HG03097 (cell line): ENCODE measurements around the gene CFAP74.

Source experiments
- ATAC-seq: cut with Tn5 transposase; IDR thresholded peaks from one replicate; pipeline ENCODE4 v1.9.1; 2021; ENCODE audit not compliant: unreplicated experiment, low FRiP score

CFAP74 gene

DNA sequence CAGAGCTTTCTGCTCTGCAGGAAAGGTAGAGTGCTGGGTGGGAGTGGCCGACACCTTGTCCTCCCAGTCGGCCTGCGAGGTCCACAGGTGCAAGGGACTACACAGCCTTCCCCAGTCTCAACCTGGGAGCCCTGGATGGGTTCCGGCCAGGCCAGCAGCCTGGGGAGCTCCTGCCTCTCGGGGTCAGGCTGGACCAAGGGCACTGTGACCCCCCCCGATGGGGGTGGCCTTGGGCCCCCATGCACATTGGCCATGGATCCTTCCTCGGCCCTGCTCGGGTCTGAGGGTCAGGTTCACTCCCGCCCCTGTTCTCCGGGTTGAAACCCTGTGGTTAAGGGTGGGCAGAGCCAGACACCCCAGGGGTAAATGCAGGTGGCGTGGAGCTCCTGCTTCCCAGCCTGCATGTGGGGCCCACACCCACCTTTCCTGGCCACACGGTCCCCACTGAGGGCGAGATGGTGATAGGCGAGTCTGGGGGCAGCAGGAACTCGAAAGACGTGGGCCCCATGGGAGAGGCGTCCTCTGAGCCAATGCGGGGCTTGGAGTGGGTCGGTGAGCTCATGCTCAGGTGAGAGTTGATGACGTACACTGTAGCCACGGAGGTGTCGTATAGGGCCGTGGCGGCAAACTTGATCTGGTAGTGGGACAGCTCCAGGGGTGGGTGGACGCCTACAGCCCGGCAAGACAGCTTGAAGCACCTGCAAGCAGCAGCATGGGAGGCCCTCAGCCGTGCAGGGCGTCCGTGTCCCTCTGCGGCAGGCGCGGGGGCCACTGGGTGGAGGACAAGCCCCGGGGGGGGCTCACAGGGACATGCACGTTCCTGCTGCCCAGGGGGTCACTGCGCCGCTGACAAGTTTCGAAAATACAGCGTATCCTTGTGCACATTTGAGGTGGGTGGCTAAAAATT lies 73.7 kb downstream of the CFAP74 start:
- no peak for ATAC-seq

DNA sequence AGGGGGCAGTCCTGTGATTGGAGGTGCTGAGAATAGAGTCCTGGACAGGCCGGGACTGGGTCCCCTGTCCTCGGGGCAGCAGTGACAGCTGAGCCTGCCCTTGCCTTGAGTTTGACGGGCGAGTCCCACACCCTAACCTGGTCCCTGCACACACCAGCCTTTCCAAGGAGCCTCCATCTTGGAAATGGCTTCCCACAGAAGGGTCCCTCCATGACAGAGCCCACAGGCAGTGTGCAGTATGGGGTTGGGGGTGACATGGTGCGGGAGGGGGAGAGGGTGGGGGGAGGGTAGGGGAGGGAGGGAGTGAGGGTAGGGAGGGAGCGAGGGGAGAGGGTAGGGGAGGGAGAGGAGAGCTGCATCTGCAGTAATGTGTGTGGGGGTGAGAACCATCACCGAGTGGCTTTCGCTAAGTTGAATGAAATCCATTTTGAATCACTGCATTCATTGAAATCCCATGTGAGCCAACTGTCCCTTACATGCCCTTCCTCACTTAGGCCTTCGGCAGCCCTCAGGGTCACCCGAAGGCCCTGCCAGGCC lies 74.4 kb downstream of the CFAP74 start:
- ATAC-seq: no peak

DNA sequence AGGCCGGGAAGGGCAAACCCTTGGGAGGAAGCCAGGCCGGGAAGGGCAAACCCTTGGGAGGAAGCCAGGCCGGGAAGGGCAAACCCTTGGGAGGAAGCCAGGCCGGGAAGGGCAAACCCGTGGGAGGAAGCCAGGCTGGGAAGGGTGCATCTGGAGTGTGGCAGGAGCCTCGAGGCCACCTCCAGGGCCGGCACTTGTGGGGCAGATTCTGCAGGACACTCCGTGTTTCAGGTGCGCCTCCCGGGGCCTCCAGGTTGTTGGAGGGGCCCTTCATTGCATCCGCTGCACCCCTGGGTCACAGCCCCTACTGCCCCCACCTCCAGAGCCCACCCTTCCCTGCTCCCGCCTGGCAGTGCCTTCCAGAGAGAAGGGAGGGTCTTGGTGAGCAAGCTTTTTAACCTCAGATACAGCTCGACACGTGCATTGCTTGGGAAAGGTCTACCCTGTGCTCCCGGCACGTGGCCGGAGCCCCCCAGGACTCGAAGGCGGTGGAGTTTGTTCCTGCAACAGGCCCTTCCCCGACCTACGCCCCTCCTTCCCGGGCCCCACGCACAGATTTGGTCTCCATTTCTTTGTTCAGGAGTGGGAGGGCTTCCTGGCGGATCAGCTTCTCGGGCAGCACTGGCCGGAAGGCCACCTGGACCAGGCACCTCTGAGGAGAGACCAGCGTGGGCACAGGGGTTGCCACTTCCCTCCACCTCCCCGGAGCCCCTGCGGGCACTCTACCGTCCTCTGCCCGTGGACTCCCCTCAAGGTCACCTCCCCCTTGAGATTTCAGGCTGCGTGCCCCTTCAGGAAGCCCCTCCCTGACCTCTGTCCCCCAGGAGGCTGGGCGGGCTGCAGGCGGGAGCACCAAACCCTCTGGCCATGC lies 75.1 kb downstream of the CFAP74 start:
- no peak for ATAC-seq

DNA sequence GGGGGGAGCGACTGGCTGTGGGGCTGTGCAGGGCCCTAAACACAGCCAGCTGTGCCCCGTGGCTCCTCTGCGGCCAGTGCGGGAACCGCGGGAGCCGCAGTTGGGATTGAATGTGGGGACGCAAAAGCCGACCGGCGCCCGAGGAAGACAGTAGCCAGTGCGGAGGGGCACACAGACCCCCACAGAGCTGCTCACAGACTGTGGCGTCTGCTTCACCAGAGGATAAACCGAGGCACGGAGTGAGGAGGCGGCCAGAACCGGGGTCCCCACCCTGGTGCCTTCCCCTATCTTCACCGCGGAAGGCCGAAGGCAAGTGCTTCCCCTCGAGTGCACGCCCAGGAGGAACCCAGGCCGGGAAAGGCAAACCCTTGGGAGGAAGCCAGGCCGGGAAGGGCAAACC lies 75.8 kb downstream of the CFAP74 start:
- ATAC-seq: no peak

DNA sequence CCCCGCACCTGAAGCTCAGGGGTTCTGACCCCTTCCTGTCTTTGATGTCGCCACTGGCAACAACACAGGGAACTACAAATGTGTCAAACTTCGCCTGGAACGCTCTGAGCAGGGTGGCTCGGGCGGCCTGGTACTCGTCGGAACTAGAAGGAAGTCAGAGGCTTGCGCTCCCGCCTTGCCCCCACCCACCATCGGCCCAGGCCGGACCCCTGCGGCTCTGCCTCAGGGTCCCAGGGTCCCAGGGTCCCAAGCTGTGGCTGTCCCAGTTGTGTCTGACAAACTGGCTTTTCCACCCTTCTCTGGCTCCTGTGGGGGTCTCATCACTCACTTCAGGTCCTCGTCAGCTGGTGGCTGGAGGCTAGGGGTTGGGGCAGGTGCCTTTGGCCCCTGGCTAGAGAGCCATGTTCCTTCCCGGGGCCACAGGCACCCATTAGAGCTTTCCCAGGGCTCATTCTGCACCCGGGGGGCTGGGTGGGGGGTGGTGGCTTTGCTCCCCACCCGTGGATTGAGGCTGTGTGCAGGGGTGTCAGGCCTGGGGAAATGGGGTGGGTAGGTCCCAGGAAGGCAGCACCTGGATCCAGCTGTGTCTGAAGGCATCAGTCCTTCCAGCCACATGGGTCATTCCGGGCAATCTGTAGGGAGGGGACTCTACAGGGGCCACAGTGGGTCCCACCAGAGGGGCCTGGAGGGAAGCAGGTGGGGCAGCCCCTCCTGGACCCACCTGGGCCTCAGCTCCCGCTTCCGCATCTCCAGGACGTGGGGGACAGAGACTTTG lies 76.5 kb downstream of the CFAP74 start:
- ATAC-seq: no peak

DNA sequence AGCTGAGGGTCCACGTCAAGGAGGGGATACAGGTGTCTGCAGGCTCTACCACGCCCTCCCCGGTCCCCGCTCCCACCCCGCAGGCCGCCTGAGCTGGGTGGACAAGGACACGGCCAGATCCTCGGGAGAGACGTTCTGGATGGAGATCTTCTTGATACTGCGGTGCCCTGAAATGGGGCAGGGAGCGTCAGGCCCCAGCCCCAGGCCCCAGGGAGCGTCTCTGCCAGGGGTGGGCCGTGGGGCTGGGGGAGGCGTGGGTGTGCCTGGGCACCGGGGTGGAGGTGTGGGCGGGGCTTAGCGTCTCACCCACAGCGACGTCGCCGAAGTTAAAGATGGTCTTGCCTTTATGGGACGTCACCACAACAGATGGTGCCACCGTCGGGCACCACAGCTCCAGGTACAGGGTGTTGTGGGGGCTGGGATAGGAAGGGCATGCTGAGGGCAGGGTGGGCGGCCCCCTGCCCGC lies 77.2 kb downstream of the CFAP74 start:
- ATAC-seq: no peak

DNA sequence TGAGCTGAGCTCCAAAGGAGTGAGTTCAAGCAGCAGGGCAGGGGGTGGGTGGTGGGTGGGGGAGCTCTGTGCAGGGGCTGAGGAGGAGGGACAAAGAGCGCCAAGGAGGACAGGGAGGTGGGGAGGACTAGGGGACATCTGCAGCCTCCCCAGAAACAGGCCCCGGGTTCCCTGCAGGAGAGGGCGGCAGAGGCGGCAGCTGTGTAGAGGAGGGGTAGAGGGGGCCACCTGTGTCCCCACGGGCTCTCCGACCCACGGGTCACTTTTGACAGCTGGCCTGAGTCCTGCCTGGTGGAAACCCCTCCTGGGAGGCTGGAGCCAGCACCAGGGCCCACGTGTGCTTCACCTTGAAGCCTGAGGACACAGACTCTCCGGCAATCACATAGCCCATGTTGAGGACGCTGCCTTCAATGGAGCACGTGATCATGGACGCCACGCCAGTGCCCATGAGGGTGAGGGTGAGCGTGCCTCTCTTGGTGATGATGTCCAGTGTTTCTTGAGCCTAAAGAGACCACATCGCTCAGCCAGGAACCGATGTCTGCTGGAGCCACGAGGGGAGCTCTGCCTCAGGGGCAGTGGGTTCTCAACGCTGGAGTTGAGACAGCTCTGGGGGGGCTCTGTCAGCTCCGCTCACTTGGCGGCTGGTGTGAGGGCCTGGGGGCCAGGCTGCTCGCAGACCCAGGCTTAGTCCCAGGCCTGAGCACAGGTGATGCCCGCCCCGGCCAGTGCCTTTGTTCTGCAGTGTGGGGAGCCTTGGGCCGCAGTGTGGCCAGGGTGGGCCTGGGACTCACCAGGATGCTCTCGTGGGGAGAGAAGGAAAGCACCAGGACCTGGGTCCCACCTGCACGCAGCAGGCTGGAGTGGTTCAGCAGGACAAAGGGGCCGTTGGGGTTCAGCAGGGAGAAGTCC lies 77.9 kb downstream of the CFAP74 start:
- ATAC-seq: no peak

DNA sequence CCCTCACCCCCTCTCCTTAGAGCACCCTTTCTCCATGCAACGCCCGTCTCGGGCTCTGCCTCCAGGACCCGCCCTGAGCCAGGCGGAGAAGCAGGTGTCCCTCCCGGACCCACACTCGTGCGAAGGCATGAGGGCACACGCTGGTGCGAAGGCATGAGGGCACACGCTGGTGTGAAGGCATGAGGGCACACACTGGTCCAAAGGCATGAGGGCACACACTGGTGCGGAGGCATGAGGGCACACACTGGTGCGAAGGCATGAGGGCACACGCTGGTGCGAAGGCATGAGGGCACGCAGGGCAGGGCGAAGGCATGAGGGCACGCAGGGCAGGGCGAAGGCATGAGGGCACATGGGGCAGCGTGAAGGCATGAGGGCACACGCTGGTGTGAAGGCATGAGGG lies 78.7 kb downstream of the CFAP74 start:
- ATAC-seq: no peak

DNA sequence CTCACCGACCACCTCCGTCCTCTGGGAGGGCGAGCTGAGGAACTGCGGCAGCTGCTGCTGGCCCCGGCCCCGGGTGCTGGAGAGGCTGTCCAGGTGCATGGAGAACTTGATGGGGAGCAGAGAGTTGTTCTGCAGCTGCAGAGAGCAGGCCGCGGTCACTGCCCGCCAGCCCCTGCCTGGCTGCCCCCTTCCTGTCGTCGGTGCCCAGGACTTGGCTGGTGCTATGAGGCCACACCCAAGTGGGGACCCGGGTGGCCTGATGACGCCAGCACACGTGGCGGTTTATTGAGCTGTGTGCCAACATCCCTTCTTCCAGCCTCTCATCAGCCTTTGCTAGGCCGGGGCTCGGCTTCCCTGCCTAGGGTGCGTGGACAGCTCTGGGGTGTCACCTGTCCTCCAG lies 79.2 kb downstream of the CFAP74 start:
- ATAC-seq: no peak

DNA sequence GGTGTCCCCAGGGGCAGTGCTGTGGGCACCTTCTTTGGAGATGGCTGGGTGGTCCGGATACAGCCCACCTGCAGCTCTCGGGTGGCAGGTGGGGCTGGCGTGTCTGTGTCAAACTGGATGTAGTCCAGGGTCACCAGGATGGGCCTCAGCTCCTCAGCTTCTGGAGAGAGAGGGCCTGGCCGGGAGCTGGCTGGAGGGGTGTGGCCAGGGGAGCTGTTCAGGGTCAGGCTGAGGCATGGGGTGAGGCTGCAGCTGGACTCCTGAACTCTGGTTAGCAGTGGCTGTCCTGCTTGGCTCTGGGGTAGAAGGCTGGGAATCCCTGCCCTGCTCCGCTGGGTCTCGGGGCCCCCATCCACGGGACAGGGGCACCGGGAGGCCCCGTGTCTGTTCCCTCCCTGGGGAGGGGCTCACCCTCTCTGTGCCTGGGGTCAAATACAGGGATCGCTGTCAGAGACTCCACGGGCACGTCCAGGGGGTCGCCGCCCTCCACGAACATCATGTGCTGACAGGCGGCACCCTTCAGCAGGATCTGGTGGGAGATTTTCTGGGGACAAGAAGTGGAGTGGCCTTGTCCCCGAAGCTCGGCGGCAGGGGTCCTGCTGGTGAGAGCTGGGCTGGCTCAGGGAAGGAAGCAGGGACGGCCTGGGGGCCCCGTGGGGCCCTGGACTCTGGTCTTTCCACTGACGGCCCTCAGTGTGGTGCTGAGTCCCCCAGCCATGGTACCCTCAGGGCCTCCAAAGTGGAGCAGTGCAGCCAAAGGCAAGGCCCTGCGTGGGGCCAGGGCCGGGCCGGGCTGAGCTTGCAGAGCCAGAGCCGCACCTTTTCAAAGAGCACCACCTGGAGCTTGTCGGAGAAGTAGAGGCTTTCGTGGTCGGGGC lies 80.4 kb downstream of the CFAP74 start:
- no peak for ATAC-seq

DNA sequence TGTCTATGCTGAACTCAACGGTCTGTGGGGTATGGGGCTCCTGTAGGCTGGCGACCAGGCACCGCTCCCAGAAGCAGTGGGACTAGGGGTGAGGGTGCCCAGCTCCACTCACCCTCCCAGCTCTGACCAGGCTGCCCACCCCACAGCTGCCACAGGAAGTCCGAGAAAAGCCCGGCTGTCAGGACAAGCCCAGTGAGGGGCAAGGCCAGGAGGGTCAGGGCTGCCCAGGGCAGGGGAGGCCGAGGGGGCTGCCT lies 81.0 kb downstream of the CFAP74 start:
- no peak for ATAC-seq

DNA sequence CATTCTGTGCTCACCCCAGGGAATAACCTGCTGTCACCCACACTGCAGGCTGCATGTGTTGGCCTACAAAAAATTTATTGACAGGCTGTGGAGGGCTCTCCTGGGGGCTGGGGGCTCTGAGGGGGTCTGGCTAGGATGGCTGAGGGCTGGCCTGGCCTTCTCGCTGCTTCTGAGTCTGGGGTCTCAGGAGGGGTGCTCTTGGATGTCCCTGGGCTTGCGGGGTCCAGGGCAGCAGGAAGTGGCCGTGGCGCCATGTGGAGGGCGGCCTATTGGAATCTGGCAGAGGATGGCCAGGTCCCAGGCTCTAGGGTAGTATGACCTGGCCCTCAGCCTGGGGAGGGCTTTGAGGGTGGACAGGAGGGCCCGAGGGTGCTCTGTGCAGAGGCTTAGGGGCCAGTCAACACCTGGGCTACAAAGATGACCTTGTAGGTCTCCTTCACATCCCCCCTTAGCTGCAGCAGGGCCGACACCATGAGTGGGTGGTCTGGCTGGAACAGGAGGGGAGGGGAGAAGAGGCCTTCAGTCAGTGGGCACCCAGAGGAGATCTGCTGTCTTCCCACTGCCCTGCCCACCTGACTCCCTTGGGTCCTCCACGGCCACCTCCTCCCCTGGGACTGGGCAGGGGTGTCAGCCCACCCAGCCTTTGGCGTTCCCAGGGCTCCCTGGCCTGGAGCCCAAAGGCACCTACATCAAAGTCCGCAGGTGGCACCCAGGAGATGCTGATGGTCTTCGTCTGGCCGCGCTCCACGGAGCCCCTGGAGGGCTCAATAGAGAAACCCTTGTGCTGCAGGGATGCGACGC lies 81.5 kb downstream of the CFAP74 start:
- ATAC-seq: no peak

DNA sequence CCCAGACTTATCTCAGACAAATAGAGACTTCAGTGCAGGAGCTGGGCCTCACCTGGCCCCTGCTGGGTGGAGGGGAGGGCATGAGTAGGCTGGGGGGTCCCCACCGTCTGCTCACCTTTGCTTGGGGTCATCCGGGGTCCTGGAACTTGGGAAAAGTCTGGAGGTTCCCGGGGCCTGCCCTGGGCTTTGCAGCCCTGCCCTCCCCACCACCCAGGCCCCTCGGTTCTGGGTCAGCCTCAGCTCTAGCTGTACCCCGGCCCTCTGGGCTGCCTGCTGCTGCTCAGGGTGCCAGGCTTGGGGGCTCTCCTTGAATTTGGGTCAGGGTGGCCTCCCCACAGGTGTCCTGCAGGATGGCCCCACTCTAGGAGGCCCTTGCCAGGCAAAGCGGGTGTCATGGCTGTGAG lies 82.1 kb downstream of the CFAP74 start:
- ATAC-seq: no peak

DNA sequence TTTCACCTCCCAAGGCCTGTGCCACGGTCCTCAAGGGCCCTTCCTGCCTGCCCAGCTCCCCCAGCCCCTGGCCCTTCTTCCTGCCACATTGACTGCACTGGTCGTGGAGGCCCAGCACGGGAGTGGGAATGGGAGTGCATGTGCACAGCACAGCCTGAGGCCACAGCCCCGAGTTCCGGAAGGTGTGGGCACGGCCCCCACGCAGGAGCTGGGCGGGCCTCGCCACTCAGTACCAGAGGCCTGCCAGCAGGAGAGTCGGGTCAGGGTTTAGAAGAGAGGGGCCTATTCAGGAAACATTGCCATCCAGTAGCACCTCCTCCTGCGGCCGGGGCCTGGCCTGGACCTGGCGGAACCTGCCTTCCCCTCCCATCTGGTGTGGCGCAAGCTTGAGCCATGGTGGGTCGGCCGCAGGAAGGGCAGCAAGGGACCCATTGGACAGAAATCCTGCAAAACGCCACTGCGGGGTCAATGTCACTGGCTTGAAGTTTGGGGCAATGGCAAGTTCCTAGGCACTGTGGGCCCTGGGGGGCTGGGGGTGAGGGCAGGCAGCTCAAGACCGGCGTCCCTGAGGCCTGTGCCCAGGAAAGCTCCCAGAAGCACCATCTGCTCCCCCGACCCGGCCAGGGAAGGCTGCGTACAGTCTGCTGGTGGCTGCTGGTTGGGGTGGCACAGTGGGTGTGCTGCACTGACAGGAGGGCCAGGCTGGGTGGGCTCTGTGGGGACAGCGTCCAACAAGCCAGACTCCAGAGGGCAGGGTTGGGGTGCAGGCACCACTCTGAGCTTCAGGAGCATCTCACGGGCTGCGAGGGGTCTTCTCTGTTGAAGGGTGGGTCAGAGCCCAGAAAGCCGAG lies 82.8 kb downstream of the CFAP74 start:
- ATAC-seq: no peak

DNA sequence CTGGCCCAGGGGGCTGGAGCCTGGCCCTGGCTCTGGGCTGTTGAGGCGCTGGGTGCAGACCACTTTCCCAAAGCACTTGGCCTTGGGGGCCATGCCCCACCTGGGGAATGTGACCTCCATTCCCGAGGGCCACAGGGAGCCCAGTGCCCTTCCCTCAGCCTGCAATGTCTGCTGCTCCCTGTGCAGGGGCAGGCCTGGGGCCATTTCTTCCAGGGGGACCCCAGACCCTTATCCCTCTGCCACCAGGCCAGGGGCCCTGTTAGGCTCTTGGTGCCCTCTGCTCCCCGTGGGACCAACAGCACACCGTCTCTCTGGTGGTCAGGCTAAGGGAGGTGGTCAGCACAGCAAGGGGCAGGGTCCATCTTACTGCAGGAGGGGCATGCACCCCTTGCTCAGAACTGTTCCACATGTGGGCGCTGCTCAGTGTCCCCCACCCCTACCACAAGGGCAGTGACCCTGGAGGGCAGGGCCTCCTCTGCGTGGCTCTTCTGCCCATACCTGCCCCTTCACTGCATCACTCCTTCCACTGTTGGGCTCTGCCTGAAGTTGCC lies 83.5 kb downstream of the CFAP74 start:
- ATAC-seq: no peak

DNA sequence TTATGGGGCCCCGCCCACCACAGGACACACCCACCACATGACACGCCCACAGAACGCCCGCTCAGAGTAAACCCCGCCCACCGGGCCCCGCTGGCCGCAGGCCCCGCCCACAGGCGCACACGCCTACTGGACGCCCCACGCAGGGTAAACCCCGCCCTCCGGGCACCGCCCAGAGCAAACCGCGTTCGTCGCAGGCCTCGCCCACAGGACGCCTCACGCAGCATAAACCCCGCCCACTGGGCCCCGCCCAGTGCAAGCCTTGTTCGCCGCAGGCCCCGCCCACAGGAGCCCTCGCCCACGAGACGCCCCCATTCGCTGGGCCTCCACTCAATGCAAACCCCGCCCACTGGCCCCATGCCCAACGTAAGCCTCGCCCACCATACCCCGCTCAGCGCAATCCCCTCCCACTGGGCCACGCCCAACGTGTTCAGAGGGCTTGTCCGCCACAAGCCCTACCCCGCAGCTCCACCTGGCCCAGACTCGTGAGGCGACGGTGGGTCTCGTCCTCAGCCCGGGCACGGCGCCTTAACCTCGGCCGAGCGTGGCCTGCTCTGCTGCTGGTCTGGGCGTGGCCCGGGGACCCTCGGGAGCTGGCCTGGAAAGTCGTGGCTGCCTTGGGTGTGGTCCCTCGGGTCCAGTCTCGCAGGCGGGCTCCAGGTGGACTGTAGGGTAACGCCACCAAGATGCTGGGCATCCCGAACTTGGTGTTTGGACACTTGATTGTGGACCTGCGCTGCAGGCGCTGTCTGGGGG lies 84.1 kb downstream of the CFAP74 start:
- peak; percentile 82 for ATAC-seq
